ENCODE data around the gene CACNA1E.
A peak's percentile ranks its signal among the peaks of the same experiment; 100 is the strongest.

Gene CACNA1E

GRCh38 chr1:181485287-181486097 lies 2.2 kb downstream of the CACNA1E start:
- peak; percentile 15 to 27 for DNase-seq

GRCh38 chr1:181486098-181486420 lies 2.7 kb downstream of the CACNA1E start:
- DNase-seq, result no peak

GRCh38 chr1:181488866-181489265 lies 5.5 kb downstream of the CACNA1E start:
- no peak for DNase-seq

GRCh38 chr1:181490276-181490675 lies 7.0 kb downstream of the CACNA1E start:
- no peak for DNase-seq

- no peak for DNase-seq
These were observed 7.7 kb downstream of the CACNA1E start for GRCh38 chr1:181490740-181491712.

GRCh38 chr1:181493166-181493565 lies 9.8 kb downstream of the CACNA1E start:
- no peak for DNase-seq

- no peak for DNase-seq
These were observed 10.6 kb downstream of the CACNA1E start for GRCh38 chr1:181493885-181494284.

GRCh38 chr1:181496759-181497158 lies 13.4 kb downstream of the CACNA1E start:
- DNase-seq, result no peak

- no peak for DNase-seq
These were observed 14.6 kb downstream of the CACNA1E start for GRCh38 chr1:181497870-181498269.

GRCh38 chr1:181499825-181500224 lies 16.5 kb downstream of the CACNA1E start:
- DNase-seq, result no peak

GRCh38 chr1:181500636-181501035 lies 17.3 kb downstream of the CACNA1E start:
- no peak for DNase-seq

GRCh38 chr1:181501612-181502011 lies 18.3 kb downstream of the CACNA1E start:
- no peak for DNase-seq

GRCh38 chr1:181503171-181503810 lies 20.0 kb downstream of the CACNA1E start:
- DNase-seq, result no peak

GRCh38 chr1:181504399-181504842 lies 21.1 kb downstream of the CACNA1E start:
- DNase-seq, result no peak

GRCh38 chr1:181506563-181507353 lies 23.4 kb downstream of the CACNA1E start:
- no peak for DNase-seq

GRCh38 chr1:181508486-181509165 lies 25.3 kb downstream of the CACNA1E start:
- DNase-seq, result no peak

- no peak for DNase-seq
These were observed 30.5 kb downstream of the CACNA1E start for GRCh38 chr1:181513786-181514297.

- no peak for DNase-seq
These were observed 31.3 kb downstream of the CACNA1E start for GRCh38 chr1:181514298-181515290.

- DNase-seq, result no peak
These were observed 33.4 kb downstream of the CACNA1E start for GRCh38 chr1:181516706-181517105.

- no peak for DNase-seq
These were observed 34.0 kb downstream of the CACNA1E start for GRCh38 chr1:181517181-181517875.
